H9 (cell line): Measurements from ENCODE around the gene SEMA3A. TPM values are rescaled to one million over a fixed set of nuclear protein-coding genes. Genes with fewer than 3 reads are reported as not detected.

Experiments used
- DNase-seq: peaks from one replicate; pipeline ENCODE4 v3.0.0-alpha.2; 2017
- H2AFZ ChIP-seq: one replicate; pipeline ENCODE4 v1.6.1; 2013; ENCODE audit warnings: mild to moderate bottlenecking, low read length, control low read depth, moderate library complexity
- H2AK5ac ChIP-seq: 2 replicates; pipeline ENCODE4 v1.6.1; 2013; ENCODE audit warnings: low read length, control low read depth, mixed read lengths; ENCODE audit not compliant: insufficient read length
- H2BK120ac ChIP-seq: one replicate; pipeline ENCODE4 v1.6.1; 2013; ENCODE audit warnings: low read depth, mild to moderate bottlenecking, low read length, control low read depth, inconsistent platforms; ENCODE audit not compliant: poor library complexity, severe bottlenecking
- H2BK12ac ChIP-seq: 2 replicates; pipeline ENCODE4 v1.6.1; 2013; ENCODE audit warnings: low read length, control low read depth, mixed read lengths, low read depth; ENCODE audit not compliant: insufficient read length
- H2BK15ac ChIP-seq: 2 replicates; pipeline ENCODE4 v1.6.1; 2013; ENCODE audit warnings: low read depth, low read length, control low read depth
- H2BK20ac ChIP-seq: one replicate; pipeline ENCODE4 v1.6.1; 2013; ENCODE audit warnings: low read depth, mild to moderate bottlenecking, low read length, control low read depth, inconsistent platforms; ENCODE audit not compliant: poor library complexity, severe bottlenecking
- H2BK5ac ChIP-seq: 2 replicates; pipeline ENCODE4 v1.6.1; 2013; ENCODE audit warnings: low read length, control low read depth, mixed read lengths; ENCODE audit not compliant: insufficient read length
- H3K14ac ChIP-seq: 2 replicates; pipeline ENCODE4 v1.6.1; 2013; ENCODE audit warnings: low read length, control low read depth; ENCODE audit not compliant: insufficient read depth
- H3K18ac ChIP-seq: 2 replicates; pipeline ENCODE4 v1.6.1; 2013; ENCODE audit warnings: low read depth, mild to moderate bottlenecking, mixed read lengths, low read length, control low read depth; ENCODE audit not compliant: insufficient read length
- H3K23ac ChIP-seq: 2 replicates; pipeline ENCODE4 v1.6.1; 2013; ENCODE audit warnings: low read length, control low read depth, mixed read lengths, low read depth; ENCODE audit not compliant: insufficient read length
- H3K23me2 ChIP-seq: 2 replicates; pipeline ENCODE4 v1.6.1; 2013; ENCODE audit warnings: low read depth, mild to moderate bottlenecking, mixed read lengths, low read length, control low read depth; ENCODE audit not compliant: insufficient read length, poor library complexity, severe bottlenecking
- H3K27ac ChIP-seq: 2 replicates; pipeline ENCODE4 v1.5.1; 2013; ENCODE audit warnings: low read length, control low read depth, mixed read lengths, low read depth; ENCODE audit not compliant: insufficient read length
- H3K27me3 ChIP-seq: 2 replicates; pipeline ENCODE4 v1.6.1; 2013; ENCODE audit warnings: low read length, control low read depth, inconsistent platforms; ENCODE audit not compliant: insufficient read depth
- H3K4ac ChIP-seq: 2 replicates; pipeline ENCODE4 v1.6.1; 2013; ENCODE audit warnings: low read depth, mild to moderate bottlenecking, control low read depth, inconsistent platforms, low read length, moderate library complexity
- H3K4me1 ChIP-seq: 2 replicates; pipeline ENCODE4 v1.6.1; 2013; ENCODE audit warnings: low read length, control low read depth, inconsistent platforms; ENCODE audit not compliant: insufficient read depth
- H3K4me2 ChIP-seq: 2 replicates; pipeline ENCODE4 v1.6.1; 2013; ENCODE audit warnings: low read length, control low read depth, mixed read lengths; ENCODE audit not compliant: insufficient read length, insufficient read depth
- H3K56ac ChIP-seq: 2 replicates; pipeline ENCODE4 v1.6.1; 2013; ENCODE audit warnings: low read depth, mild to moderate bottlenecking, mixed read lengths, low read length, control low read depth; ENCODE audit not compliant: insufficient read length
- H3K79me1 ChIP-seq: 2 replicates; pipeline ENCODE4 v1.6.1; 2013; ENCODE audit warnings: low read depth, mild to moderate bottlenecking, moderate library complexity, low read length, control low read depth, inconsistent platforms; ENCODE audit not compliant: insufficient read depth, poor library complexity, severe bottlenecking
- H3K79me2 ChIP-seq: 2 replicates; pipeline ENCODE4 v1.6.1; 2013; ENCODE audit warnings: low read length, control low read depth, inconsistent platforms; ENCODE audit not compliant: insufficient read depth
- H3K9ac ChIP-seq: 2 replicates; pipeline ENCODE4 v1.6.1; 2013; ENCODE audit warnings: low read length, control low read depth, mixed read lengths; ENCODE audit not compliant: insufficient read length; ENCODE audit errors: extremely low read depth
- H3K9me3 ChIP-seq: one replicate; pipeline ENCODE4 v1.6.1; 2013; ENCODE audit warnings: low read depth, low read length, inconsistent platforms; ENCODE audit not compliant: control insufficient read depth
- H3T11ph ChIP-seq: one replicate; pipeline ENCODE4 v1.6.1; 2013; ENCODE audit warnings: mild to moderate bottlenecking, low read length, control low read depth, inconsistent platforms
- H4K20me1 ChIP-seq: one replicate; pipeline ENCODE4 v1.6.1; 2013; ENCODE audit not compliant: control insufficient read depth, insufficient read length, insufficient read depth
- H4K5ac ChIP-seq: 2 replicates; pipeline ENCODE4 v1.6.1; 2013; ENCODE audit warnings: low read depth, mild to moderate bottlenecking, mixed read lengths, low read length, control low read depth; ENCODE audit not compliant: insufficient read length
- H4K8ac ChIP-seq: replicated peaks from 2 replicates; pipeline ENCODE4 v1.6.1; 2013; ENCODE audit warnings: low read length, control low read depth, mixed read lengths, low read depth; ENCODE audit not compliant: insufficient read length
- H4K91ac ChIP-seq: 2 replicates; pipeline ENCODE4 v1.6.1; 2013; ENCODE audit warnings: low read depth, mild to moderate bottlenecking, moderate library complexity, mixed read lengths, low read length, control low read depth; ENCODE audit not compliant: insufficient read length
- H3K27ac Mint-ChIP-seq, 3 experiments: 2 replicates in 2 of 3; 3 replicates in 1 of 3; pipeline ENCODE4 v1.8.0; 2020 to 2021; ENCODE audit warnings: mixed read lengths in 3 of 3, mild to moderate bottlenecking in 1 of 3, moderate library complexity in 1 of 3
- H3K27me3 Mint-ChIP-seq: 2 replicates; pipeline ENCODE4 v1.8.0; 2021; ENCODE audit warnings: low read depth, mild to moderate bottlenecking, moderate library complexity, mixed read lengths
- H3K36me3 Mint-ChIP-seq, 3 experiments: 2 replicates in 2 of 3; 3 replicates in 1 of 3; pipeline ENCODE4 v1.8.0; 2020 to 2021; ENCODE audit warnings: low read depth in 3 of 3, mixed read lengths in 3 of 3; ENCODE audit not compliant: insufficient read depth in 1 of 3
- H3K4me1 Mint-ChIP-seq, 2 experiments: 2 replicates each; pipeline ENCODE4 v1.8.0; 2020; ENCODE audit warnings: mixed read lengths in 2 of 2
- H3K4me3 Mint-ChIP-seq, 2 experiments: 2 replicates in 1 of 2; 3 replicates in 1 of 2; pipeline ENCODE4 v1.8.0; 2020 to 2021; ENCODE audit warnings: mild to moderate bottlenecking in 2 of 2, mixed read lengths in 2 of 2, moderate library complexity in 1 of 2
- H3K9me3 Mint-ChIP-seq, 2 experiments: 2 replicates in 1 of 2; 3 replicates in 1 of 2; pipeline ENCODE4 v1.8.0; 2020; ENCODE audit warnings: mild to moderate bottlenecking in 2 of 2, mixed read lengths in 2 of 2, moderate library complexity in 1 of 2
- total RNA-seq: library from RNA; stranded (reverse); gene quantifications from 2 replicates; pipeline ENCODE4 v1.2.1, GENCODE V29; 2021
- TF ChIP-seq, protein P1 (sequence below): fragments of 200-600 bp; sonication (generic); conservative IDR thresholded peaks from 3 replicates; pipeline ENCODE4 v1.8.0; 2021; ENCODE audit warnings: antibody characterized with exemption, mild to moderate bottlenecking

The SEMA3A gene
- total RNA-seq, 1 experiment from 2014 or later, result 60.0 TPM

DNA sequence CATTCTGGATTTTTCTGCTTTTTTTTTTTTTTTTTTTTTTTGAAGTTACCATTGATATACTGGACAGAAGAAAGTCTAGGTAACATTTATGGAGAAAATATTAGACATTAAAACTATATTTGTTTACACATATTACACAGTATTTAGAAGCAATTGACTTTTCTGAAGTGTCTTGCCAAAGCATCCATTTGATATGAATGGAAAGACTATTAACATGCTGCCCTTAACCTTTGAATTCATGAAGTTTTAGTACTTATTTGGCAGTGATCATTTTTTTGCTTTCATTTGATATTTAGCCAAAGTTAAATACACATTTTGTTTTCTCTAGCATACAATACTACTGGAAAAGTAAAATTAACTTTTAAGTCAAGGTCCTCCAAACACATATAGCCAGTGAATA is 210.0 kb downstream of the SEMA3A start:
- no peak overlapping the region for H3K4me2 ChIP-seq
- no peak overlapping the region for H3K14ac ChIP-seq
- Mint-ChIP-seq H3K4me3 (no peak overlapping the region), H3K4me1 (no peaks in the 10 kb centered on the region), H3K27ac (no peak overlapping the region), H3K9me3 (no peaks in the 10 kb centered on the region; a peak in 1 of 5 replicates), H3K36me3 (peaks cover 16 to 32% (median 20%) of the 10 kb centered on the region in 3 experiments), H3K27me3 (no peaks in the 10 kb centered on the region; the same call in 1 of the 2 replicates)
- no peak overlapping the region for H2AFZ ChIP-seq
- no peaks in the 10 kb centered on the region for H3K9me3 ChIP-seq
- no peak overlapping the region for H2BK5ac ChIP-seq
- H2BK120ac ChIP-seq, result no peak overlapping the region
- H3K56ac ChIP-seq, result no peak overlapping the region
- no peak overlapping the region for H3K4ac ChIP-seq
- H3K23ac ChIP-seq, result no peak overlapping the region
- no peaks in the 10 kb centered on the region for H3K4me1 ChIP-seq
- H2BK20ac ChIP-seq, result no peak overlapping the region
- H3K79me2 ChIP-seq, result no peaks in the 10 kb centered on the region
- H3K79me1 ChIP-seq, result no peaks in the 10 kb centered on the region
- no peak overlapping the region for H2BK12ac ChIP-seq
- H2AK5ac ChIP-seq, result no peak overlapping the region
- H3K27ac ChIP-seq, result no peak overlapping the region
- DNase-seq, result no peak
- H3K27me3 ChIP-seq, result no peaks in the 10 kb centered on the region
- H4K20me1 ChIP-seq, result no peaks in the 10 kb centered on the region
- TF ChIP-seq, protein P1, sequence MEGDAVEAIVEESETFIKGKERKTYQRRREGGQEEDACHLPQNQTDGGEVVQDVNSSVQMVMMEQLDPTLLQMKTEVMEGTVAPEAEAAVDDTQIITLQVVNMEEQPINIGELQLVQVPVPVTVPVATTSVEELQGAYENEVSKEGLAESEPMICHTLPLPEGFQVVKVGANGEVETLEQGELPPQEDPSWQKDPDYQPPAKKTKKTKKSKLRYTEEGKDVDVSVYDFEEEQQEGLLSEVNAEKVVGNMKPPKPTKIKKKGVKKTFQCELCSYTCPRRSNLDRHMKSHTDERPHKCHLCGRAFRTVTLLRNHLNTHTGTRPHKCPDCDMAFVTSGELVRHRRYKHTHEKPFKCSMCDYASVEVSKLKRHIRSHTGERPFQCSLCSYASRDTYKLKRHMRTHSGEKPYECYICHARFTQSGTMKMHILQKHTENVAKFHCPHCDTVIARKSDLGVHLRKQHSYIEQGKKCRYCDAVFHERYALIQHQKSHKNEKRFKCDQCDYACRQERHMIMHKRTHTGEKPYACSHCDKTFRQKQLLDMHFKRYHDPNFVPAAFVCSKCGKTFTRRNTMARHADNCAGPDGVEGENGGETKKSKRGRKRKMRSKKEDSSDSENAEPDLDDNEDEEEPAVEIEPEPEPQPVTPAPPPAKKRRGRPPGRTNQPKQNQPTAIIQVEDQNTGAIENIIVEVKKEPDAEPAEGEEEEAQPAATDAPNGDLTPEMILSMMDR, result no peak
- no peak overlapping the region for H4K91ac ChIP-seq
- no peak overlapping the region for H3K9ac ChIP-seq
- no peak overlapping the region for H4K8ac ChIP-seq
- H3K18ac ChIP-seq, result no peak overlapping the region
- no peak overlapping the region for H3T11ph ChIP-seq
- no peak overlapping the region for H2BK15ac ChIP-seq
- no peaks in the 10 kb centered on the region for H3K23me2 ChIP-seq
- no peak overlapping the region for H4K5ac ChIP-seq
